ENCODE data around the gene CPZ. TPM values are rescaled to one million over a fixed set of nuclear protein-coding genes. Genes with fewer than 3 reads are reported as not detected.
"Not testable (repeated sequence)": the region's sequence is repeated elsewhere in the genome, so short reads cannot be mapped to it uniquely, and the experiment has no call there.

CPZ gene
- total and polyA plus RNA-seq, 12 donors, result 0.53 to 6.4 (median 3.9) TPM

DNA sequence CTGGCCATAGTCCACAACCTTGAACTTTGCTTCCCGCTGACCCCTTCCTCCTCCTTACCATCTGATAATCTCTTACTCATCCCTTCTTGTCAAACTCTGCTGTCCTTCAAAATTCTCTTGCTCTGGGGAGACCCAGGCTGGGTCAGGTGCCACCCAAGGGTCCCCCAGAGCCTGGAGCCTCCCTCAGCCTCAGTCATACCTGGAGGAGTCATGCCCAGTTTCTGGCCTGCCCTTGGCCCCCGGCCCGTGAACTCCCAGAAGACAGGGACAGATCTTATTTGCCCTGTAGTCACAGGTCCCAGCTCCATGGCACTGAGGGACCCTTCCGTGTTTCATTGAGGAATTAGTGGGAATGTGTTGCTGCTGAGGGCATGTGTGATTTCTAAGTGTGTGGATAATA, 17.1 kb upstream of the CPZ start:
- WGBS, 4 donors, result 66 to 81% (median 72%) methylated on average over 4 of the region's 4 CpGs
- intact Hi-C loops (cut with DNase I), result no loop called here
- no peak for DNase-seq

DNA sequence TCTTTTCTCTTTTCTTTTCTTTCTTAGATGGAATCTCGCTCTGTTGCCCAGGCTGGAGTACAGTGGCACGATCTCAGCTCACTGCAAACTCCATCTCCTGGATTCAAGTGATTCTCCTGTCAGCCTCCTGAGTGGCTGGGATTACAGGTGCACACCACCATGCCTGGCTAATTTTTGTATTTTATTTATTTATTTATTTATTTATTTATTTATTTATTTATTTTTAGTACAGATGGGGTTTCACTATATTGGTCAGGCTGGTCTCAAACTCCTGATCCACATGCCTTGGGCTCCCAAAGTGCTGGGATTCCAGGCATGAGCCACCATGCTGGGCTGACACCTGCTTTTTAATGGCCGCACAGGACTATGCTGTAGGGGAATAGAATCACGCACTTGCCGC, 16.0 kb upstream of the CPZ start:
- H3K4me1 ChIP-seq (replicated peaks in 1 of 2); H3K9me3 ChIP-seq (replicated peaks in 1 of 3); DNase-seq; H3K4me3 ChIP-seq; H3K36me3 ChIP-seq (replicated peaks in 1 of 2); intact Hi-C loops (cut with DNase I); H3K27ac ChIP-seq: not testable (repeated sequence)
- WGBS, 4 donors, result 84 to 92% (median 88%) methylated on average over 5 of the region's 5 CpGs
- H3K27me3 ChIP-seq, result peaks cover 17% of the 10 kb centered on the region

More for the DNA sequence above, 17.1 kb upstream of the CPZ start:
- Histone ChIP-seq H3K4me1 (replicated peaks in 1 of 2) (no peaks in the 10 kb centered on the region), H3K4me3 (no peak overlapping the region), H3K27me3 (peaks cover 6% of the 10 kb centered on the region), H3K9me3 (replicated peaks in 1 of 3) (no peaks in the 10 kb centered on the region), H3K36me3 (replicated peaks in 1 of 2) (no peaks in the 10 kb centered on the region), H3K27ac (no peak overlapping the region)
- TF ChIP-seq, protein P1, sequence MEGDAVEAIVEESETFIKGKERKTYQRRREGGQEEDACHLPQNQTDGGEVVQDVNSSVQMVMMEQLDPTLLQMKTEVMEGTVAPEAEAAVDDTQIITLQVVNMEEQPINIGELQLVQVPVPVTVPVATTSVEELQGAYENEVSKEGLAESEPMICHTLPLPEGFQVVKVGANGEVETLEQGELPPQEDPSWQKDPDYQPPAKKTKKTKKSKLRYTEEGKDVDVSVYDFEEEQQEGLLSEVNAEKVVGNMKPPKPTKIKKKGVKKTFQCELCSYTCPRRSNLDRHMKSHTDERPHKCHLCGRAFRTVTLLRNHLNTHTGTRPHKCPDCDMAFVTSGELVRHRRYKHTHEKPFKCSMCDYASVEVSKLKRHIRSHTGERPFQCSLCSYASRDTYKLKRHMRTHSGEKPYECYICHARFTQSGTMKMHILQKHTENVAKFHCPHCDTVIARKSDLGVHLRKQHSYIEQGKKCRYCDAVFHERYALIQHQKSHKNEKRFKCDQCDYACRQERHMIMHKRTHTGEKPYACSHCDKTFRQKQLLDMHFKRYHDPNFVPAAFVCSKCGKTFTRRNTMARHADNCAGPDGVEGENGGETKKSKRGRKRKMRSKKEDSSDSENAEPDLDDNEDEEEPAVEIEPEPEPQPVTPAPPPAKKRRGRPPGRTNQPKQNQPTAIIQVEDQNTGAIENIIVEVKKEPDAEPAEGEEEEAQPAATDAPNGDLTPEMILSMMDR (IDR thresholded peaks at IDR 0.05), result no peak
- no peak for TF ChIP-seq POLR2A (IDR thresholded peaks at IDR 0.05)

- H3K27ac ChIP-seq, result no peak overlapping the region
- DNase-seq, result no peak
- no peaks in the 10 kb centered on the region for H3K36me3 ChIP-seq (replicated peaks in 1 of 2)
- TF ChIP-seq POLR2A (IDR thresholded peaks at IDR 0.05), result no peak
- TF ChIP-seq, protein P1 (IDR thresholded peaks at IDR 0.05), result no peak
- WGBS, 4 donors, result 56 to 64% (median 63%) methylated on average over 8 of the region's 8 CpGs
- no peaks in the 10 kb centered on the region for H3K9me3 ChIP-seq (replicated peaks in 1 of 3)
- H3K27me3 ChIP-seq, result peaks cover 17% of the 10 kb centered on the region
- H3K4me1 ChIP-seq (replicated peaks in 1 of 2), result no peaks in the 10 kb centered on the region
- intact Hi-C loops (cut with DNase I), result no loop called here
- H3K4me3 ChIP-seq, result no peak overlapping the region
These were observed 15.5 kb upstream of the CPZ start for GRCh38 chr4:8577046-8577445.

DNA sequence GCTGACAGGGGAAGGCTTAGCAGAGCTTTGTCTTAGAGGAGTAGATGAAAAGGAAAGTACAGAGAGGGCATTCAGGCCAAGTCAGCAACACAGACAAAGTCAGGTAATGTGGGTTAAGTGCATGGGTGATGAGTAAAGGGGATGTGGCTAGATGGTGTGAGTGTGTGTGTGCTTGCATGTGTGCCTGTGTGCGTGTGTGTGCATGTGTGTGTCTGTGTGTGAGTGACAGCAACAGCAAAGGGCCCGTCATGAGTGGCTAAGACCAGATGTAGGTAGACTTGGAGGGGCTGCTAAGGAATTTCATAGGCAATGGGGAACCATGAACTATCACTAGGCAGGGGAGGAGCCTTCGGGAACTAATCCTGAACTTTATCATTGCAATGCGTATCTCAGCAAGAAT, 14.6 kb upstream of the CPZ start:
- H3K36me3 ChIP-seq (replicated peaks in 1 of 2), result no peaks in the 10 kb centered on the region

DNA sequence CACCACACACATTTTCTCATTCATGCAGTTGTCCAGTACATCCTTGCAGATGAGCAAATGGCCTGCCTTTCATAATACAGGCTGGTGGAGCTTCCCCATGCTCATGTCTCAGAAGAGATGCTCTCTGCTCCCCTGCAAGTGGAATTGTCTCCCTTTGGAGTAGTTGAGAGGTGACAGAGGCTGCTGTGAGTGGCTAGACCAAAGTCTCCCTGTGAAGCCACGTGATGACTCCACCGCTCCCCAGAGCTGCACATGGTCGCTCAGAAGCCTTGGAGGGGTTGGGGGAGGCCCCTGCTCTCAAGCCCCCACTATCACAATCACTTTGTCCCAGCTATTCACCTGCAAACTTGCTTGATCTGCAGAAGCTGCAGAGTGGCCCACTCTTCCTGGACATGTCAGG, 13.8 kb upstream of the CPZ start:
- DNase-seq, result no peak
- H3K27me3 ChIP-seq, result peaks cover 17% of the 10 kb centered on the region
- H3K4me3 ChIP-seq, result no peak overlapping the region
- no peak overlapping the region for H3K27ac ChIP-seq
- intact Hi-C loops (cut with DNase I), result no loop called here
- no peaks in the 10 kb centered on the region for H3K36me3 ChIP-seq (replicated peaks in 1 of 2)
- H3K4me1 ChIP-seq (replicated peaks in 1 of 2), result no peaks in the 10 kb centered on the region
- no peaks in the 10 kb centered on the region for H3K9me3 ChIP-seq (replicated peaks in 1 of 3)
- no peak for TF ChIP-seq POLR2A (IDR thresholded peaks at IDR 0.05)
- TF ChIP-seq, protein P1 (IDR thresholded peaks at IDR 0.05), result no peak
- 57 to 100% (median 70%) methylated on average over 1 to 3 of the region's 3 CpGs for WGBS, 4 donors

More for the DNA sequence above, 14.6 kb upstream of the CPZ start:
- peaks cover 17% of the 10 kb centered on the region for H3K27me3 ChIP-seq
- WGBS, 4 donors, result 68 to 76% (median 69%) methylated on average over 4 of the region's 4 CpGs
- no peak for DNase-seq
- no peak for TF ChIP-seq POLR2A (IDR thresholded peaks at IDR 0.05)
- TF ChIP-seq, protein P1 (IDR thresholded peaks at IDR 0.05), result no peak
- H3K9me3 ChIP-seq (replicated peaks in 1 of 3), result no peaks in the 10 kb centered on the region
- H3K4me1 ChIP-seq (replicated peaks in 1 of 2), result no peaks in the 10 kb centered on the region
- no peak overlapping the region for H3K4me3 ChIP-seq
- H3K27ac ChIP-seq, result no peak overlapping the region
- intact Hi-C loops (cut with DNase I), result no loop called here

All from adrenal gland (tissue), 12 donors.